B cell (primary cell): ENCODE results near the gene CSMD2. TPM values are rescaled to one million over a fixed set of nuclear protein-coding genes. Genes with fewer than 3 reads are reported as not detected.

Experiments
- ATAC-seq: fragments of 200-7000 bp; cut with Tn5 transposase; one replicate; pipeline ENCODE4 v1.10.0; 2021; ENCODE audit warnings: low read depth, mild to moderate bottlenecking, moderate number of reproducible peaks, moderate library complexity
- CTCF ChIA-PET: fragments of 350-600 bp; sonication (Branson Sonifier 250); formaldehyde crosslinking; loops from one replicate; lab custom pipeline; 2021; ENCODE audit warnings: antibody characterized with exemption, inconsistent platforms; lab: Charles Lee
- POLR2A ChIA-PET: fragments of 350-600 bp; sonication (Branson Sonifier 250); formaldehyde crosslinking; loops from one replicate; lab custom pipeline; 2021; ENCODE audit warnings: antibody characterized with exemption; lab: Charles Lee
- DNase-seq: peaks from one replicate; pipeline ENCODE4 v3.0.0; 2013
- H2AFZ ChIP-seq: 2 replicates; pipeline ENCODE4 v1.6.1; 2012; ENCODE audit warnings: mild to moderate bottlenecking, low read depth, low read length; ENCODE audit not compliant: insufficient read depth, poor library complexity, severe bottlenecking
- H3K27ac ChIP-seq, 2 donors: 1 replicate in 1 of 2; 2 replicates in 1 of 2; pipeline ENCODE4 v1.5.1; 2012 to 2013; ENCODE audit warnings: low read length in 2 of 2, mild to moderate bottlenecking in 2 of 2, moderate library complexity in 1 of 2
- H3K27me3 ChIP-seq, 4 experiments: fragments of 200-600 bp in 1 of 4; sonication (generic) in 1 of 4; replicated peaks in 1 of 4; 1 replicate in 2 of 4; 2 replicates in 2 of 4; pipeline versions ENCODE4 v1.6.1 to v1.7.0; 2013 to 2016; ENCODE audit warnings: low read length in 3 of 4, mild to moderate bottlenecking in 2 of 4, mixed read lengths in 1 of 4, moderate library complexity in 1 of 4; ENCODE audit not compliant: insufficient read depth in 4 of 4, control insufficient read depth in 3 of 4; ENCODE audit errors: control extremely low read depth in 1 of 4
- H3K36me3 ChIP-seq, 2 experiments: replicated peaks in 1 of 2; 1 replicate in 1 of 2; 2 replicates in 1 of 2; pipeline versions ENCODE4 v1.6.1 to v1.7.1; 2013; ENCODE audit warnings: low read length in 1 of 2; ENCODE audit not compliant: insufficient read depth in 2 of 2, control insufficient read depth in 1 of 2; ENCODE audit errors: control extremely low read depth in 1 of 2, extremely low read depth in 1 of 2
- H3K4me1 ChIP-seq, 2 donors: fragments of 200-600 bp in 1 of 2; sonication (generic) in 1 of 2; 1 replicate in 1 of 2; 2 replicates in 1 of 2; pipeline versions ENCODE4 v1.5.1 to v1.6.1; 2013 to 2017; ENCODE audit warnings: low read length in 2 of 2; ENCODE audit not compliant: control insufficient read depth in 2 of 2, insufficient read depth in 2 of 2
- H3K4me2 ChIP-seq: replicated peaks from 2 replicates; pipeline ENCODE3; 2012; ENCODE audit warnings: mild to moderate bottlenecking, low read depth, low read length; ENCODE audit not compliant: poor library complexity, severe bottlenecking
- H3K4me3 ChIP-seq, 5 experiments: fragments of 200-600 bp in 1 of 5; sonication (generic) in 1 of 5; 1 replicate in 3 of 5; 2 replicates in 2 of 5; pipeline versions ENCODE4 v1.5.1 to v1.7.0; 2011 to 2016; ENCODE audit warnings: low read length in 4 of 5, mild to moderate bottlenecking in 4 of 5, low read depth in 2 of 5, control low read depth in 1 of 5, moderate library complexity in 1 of 5; ENCODE audit not compliant: insufficient read depth in 1 of 5; ENCODE audit errors: control extremely low read depth in 1 of 5, extremely low read depth in 1 of 5
- H3K79me2 ChIP-seq: fragments of 200-600 bp; sonication (generic); one replicate; pipeline ENCODE4 v1.6.0; 2016; ENCODE audit warnings: low read length; ENCODE audit not compliant: control insufficient read depth, insufficient read depth
- H3K9ac ChIP-seq: fragments of 200-600 bp; sonication (generic); 2 replicates; pipeline ENCODE4 v1.6.1; 2017; ENCODE audit warnings: mild to moderate bottlenecking, low read length, moderate library complexity
- H3K9me3 ChIP-seq, 3 donors: one replicate each; pipeline versions ENCODE4 v1.6.1 to v1.7.1; 2013; ENCODE audit warnings: low read length in 2 of 3; ENCODE audit not compliant: control insufficient read depth in 2 of 3, insufficient read depth in 1 of 3; ENCODE audit errors: control extremely low read depth in 1 of 3
- H4K20me1 ChIP-seq: 2 replicates; pipeline ENCODE4 v1.6.0; 2012; ENCODE audit warnings: mild to moderate bottlenecking, low read length; ENCODE audit not compliant: insufficient read depth, control insufficient read depth, poor library complexity, severe bottlenecking
- H3K27ac Mint-ChIP-seq: one replicate; pipeline ENCODE4 v1.8.0; 2021; ENCODE audit warnings: mixed read lengths
- H3K27me3 Mint-ChIP-seq: one replicate; pipeline ENCODE4 v1.8.0; 2021; ENCODE audit warnings: mixed read lengths
- H3K4me1 Mint-ChIP-seq: one replicate; pipeline ENCODE4 v1.8.0; 2021; ENCODE audit warnings: mixed read lengths
- H3K4me3 Mint-ChIP-seq: one replicate; pipeline ENCODE4 v1.8.0; 2021; ENCODE audit warnings: mixed read lengths
- H3K9me3 Mint-ChIP-seq: one replicate; pipeline ENCODE4 v1.8.0; 2022; ENCODE audit warnings: mixed read lengths; ENCODE audit not compliant: insufficient read depth
- CTCF ChIP-seq: fragments of 200-600 bp; IDR thresholded peaks from one replicate; pipeline ENCODE4 v1.8.0; 2022; ENCODE audit warnings: antibody characterized with exemption, mild to moderate bottlenecking
- EZH2 ChIP-seq: IDR thresholded peaks from 2 replicates; pipeline ENCODE4 v1.6.1; 2012; ENCODE audit warnings: borderline replicate concordance, low read depth, mild to moderate bottlenecking, moderate library complexity, low read length; ENCODE audit not compliant: insufficient read depth, poor library complexity, severe bottlenecking
- WGBS: methylation state at CpG from one replicate; pipeline ENCODE4 v1.1.5; 2013; ENCODE audit warnings: missing lambda C conversion rate; ENCODE audit not compliant: insufficient coverage; 5-methylcytosine and 5-hydroxymethylcytosine counted together
- intact Hi-C: fragments of 100-400 bp; cut with micrococcal nuclease; formaldehyde crosslinking; loops from one replicate; pipeline ENCODE4 v1.10.0; 2022
- polyA plus RNA-seq: library from polyadenylated mRNA; depleted of rRNA; stranded (reverse); fragments of >200 nt; gene quantifications from 2 replicates; pipeline ENCODE4 v1.2.3, GENCODE V29; 2012
- total RNA-seq, 2 donors: library from RNA; stranded (reverse); fragments of 120-200 nt in 1 of 2; gene quantifications; 1 replicate in 1 of 2; 2 replicates in 1 of 2; pipeline versions ENCODE4 v1.2.3 to v1.2.4, GENCODE V29; 2013 to 2022

The CSMD2 gene
- total and polyA plus RNA-seq, 2 donors (not counting 1 experiment from before 2014, with no cell fraction given), result not detected

GRCh38 chr1:34149501-34149900 lies 15.5 kb downstream of the CSMD2 start:
- Mint-ChIP-seq H3K9me3 (no peaks in the 10 kb centered on the region), H3K4me3 (no peak overlapping the region), H3K4me1 (no peaks in the 10 kb centered on the region), H3K27ac (no peak overlapping the region), H3K27me3 (peaks cover 29% of the 10 kb centered on the region)
- ChIA-PET CTCF (no interaction called here), POLR2A (no interaction called here)
- H3K4me3 ChIP-seq, result no peak overlapping the region
- H3K27me3 ChIP-seq, result peaks cover 0 to 6% (median 0%) of the 10 kb centered on the region in 4 experiments
- no peak overlapping the region for H3K4me2 ChIP-seq
- no peak overlapping the region for H2AFZ ChIP-seq
- intact Hi-C loops, result no loop called here
- ATAC-seq, result no peak
- no peak for DNase-seq
- H3K36me3 ChIP-seq, result no peaks in the 10 kb centered on the region
- no peaks in the 10 kb centered on the region for H3K4me1 ChIP-seq
- H3K27ac ChIP-seq, result no peak overlapping the region
- H3K9me3 ChIP-seq, result peaks cover 0 to 2% (median 0%) of the 10 kb centered on the region in 3 donors
- H3K9ac ChIP-seq, result no peak overlapping the region
- H3K79me2 ChIP-seq, result no peaks in the 10 kb centered on the region
- no peaks in the 10 kb centered on the region for H4K20me1 ChIP-seq
- 33% methylated on average over 2 of the region's 3 CpGs for WGBS
- TF ChIP-seq CTCF (no peak), EZH2 (no peak)

GRCh38 chr1:34147301-34147700 lies 17.7 kb downstream of the CSMD2 start:
- Histone ChIP-seq H3K9ac (no peak overlapping the region), H3K4me3 (no peak overlapping the region), H3K4me2 (no peak overlapping the region), H3K79me2 (no peaks in the 10 kb centered on the region), H4K20me1 (no peaks in the 10 kb centered on the region), H3K36me3 (no peaks in the 10 kb centered on the region), H3K27ac (no peak overlapping the region), H3K4me1 (no peaks in the 10 kb centered on the region), H3K9me3 (peaks cover 0 to 2% (median 0%) of the 10 kb centered on the region in 3 donors), H3K27me3 (no peaks in the 10 kb centered on the region), H2AFZ (no peak overlapping the region)
- WGBS, result 6% methylated on average over 4 of the region's 4 CpGs
- intact Hi-C loops, result no loop called here
- Mint-ChIP-seq H3K27me3 (peaks cover 21% of the 10 kb centered on the region), H3K4me3 (no peak overlapping the region), H3K27ac (no peak overlapping the region), H3K4me1 (no peaks in the 10 kb centered on the region), H3K9me3 (no peaks in the 10 kb centered on the region)
- no peak for TF ChIP-seq CTCF
- no peak for TF ChIP-seq EZH2
- ChIA-PET CTCF (no interaction called here), POLR2A (no interaction called here)
- ATAC-seq (no peak), DNase-seq (no peak)
